ENCODE results near the gene GLRB.

GLRB gene

GRCh38 chr4:157075401-157075800 is 549 bp upstream of the GLRB start:
- H3K27ac ChIP-seq (ENCODE audit: low read depth, low read length) = no peak overlapping the region
- H3K4me1 ChIP-seq (ENCODE audit: control insufficient read depth, insufficient read depth, low read length, unreplicated experiment) = peaks cover 15% of the 10 kb centered on the region
- no peaks in the 10 kb centered on the region for H3K79me2 ChIP-seq (ENCODE audit: control insufficient read depth, insufficient read depth, low read length, unreplicated experiment)
- peak overlapping the region; percentile 89 for H3K4me3 ChIP-seq (ENCODE audit: low read depth, low read length)
- H2AFZ ChIP-seq (ENCODE audit: low read length, unreplicated experiment) = peak overlapping the region; percentile 98
- H3K27me3 ChIP-seq (ENCODE audit: insufficient read depth, low read length) = no peaks in the 10 kb centered on the region
- H3K36me3 ChIP-seq (ENCODE audit: insufficient read depth, low read length) = no peaks in the 10 kb centered on the region

GRCh38 chr4:157076578-157076947 is 613 bp downstream of the GLRB start:
- Histone ChIP-seq H3K27ac (ENCODE audit: low read depth, low read length) (no peak overlapping the region), H3K79me2 (ENCODE audit: control insufficient read depth, insufficient read depth, low read length, unreplicated experiment) (no peaks in the 10 kb centered on the region), H3K4me1 (ENCODE audit: control insufficient read depth, insufficient read depth, low read length, unreplicated experiment) (peaks cover 7% of the 10 kb centered on the region), H2AFZ (ENCODE audit: low read length, unreplicated experiment) (peak overlapping the region; percentile 98), H3K4me3 (ENCODE audit: low read depth, low read length) (peak overlapping the region; percentile 89), H3K36me3 (ENCODE audit: insufficient read depth, low read length) (0 out of 2 replicates have a peak, but pooled peaks cover 3% of the 10 kb centered on the region), H3K27me3 (ENCODE audit: insufficient read depth, low read length) (no peaks in the 10 kb centered on the region)

- Histone ChIP-seq H3K36me3 (ENCODE audit: insufficient read depth, low read length) (0 out of 2 replicates have a peak, but pooled peaks cover 3% of the 10 kb centered on the region), H3K4me1 (ENCODE audit: control insufficient read depth, insufficient read depth, low read length, unreplicated experiment) (no peaks in the 10 kb centered on the region), H3K79me2 (ENCODE audit: control insufficient read depth, insufficient read depth, low read length, unreplicated experiment) (no peaks in the 10 kb centered on the region), H3K27ac (ENCODE audit: low read depth, low read length) (no peak overlapping the region), H2AFZ (ENCODE audit: low read length, unreplicated experiment) (no peak overlapping the region), H3K27me3 (ENCODE audit: insufficient read depth, low read length) (no peaks in the 10 kb centered on the region), H3K4me3 (ENCODE audit: low read depth, low read length) (no peak overlapping the region)
These were observed 3.5 kb downstream of the GLRB start for GRCh38 chr4:157079441-157079840.

- no peaks in the 10 kb centered on the region for H3K27me3 ChIP-seq (ENCODE audit: insufficient read depth, low read length)
- H3K4me1 ChIP-seq (ENCODE audit: control insufficient read depth, insufficient read depth, low read length, unreplicated experiment) = no peaks in the 10 kb centered on the region
- no peak overlapping the region for H3K27ac ChIP-seq (ENCODE audit: low read depth, low read length)
- no peak overlapping the region for H2AFZ ChIP-seq (ENCODE audit: low read length, unreplicated experiment)
- H3K36me3 ChIP-seq (ENCODE audit: insufficient read depth, low read length) = 0 out of 2 replicates have a peak, but pooled peaks cover 3% of the 10 kb centered on the region
- no peak overlapping the region for H3K4me3 ChIP-seq (ENCODE audit: low read depth, low read length)
- H3K79me2 ChIP-seq (ENCODE audit: control insufficient read depth, insufficient read depth, low read length, unreplicated experiment) = no peaks in the 10 kb centered on the region
These were observed 4.7 kb downstream of the GLRB start for GRCh38 chr4:157080605-157081004.

- H3K4me1 ChIP-seq (ENCODE audit: control insufficient read depth, insufficient read depth, low read length, unreplicated experiment) = no peaks in the 10 kb centered on the region
- H3K79me2 ChIP-seq (ENCODE audit: control insufficient read depth, insufficient read depth, low read length, unreplicated experiment) = no peaks in the 10 kb centered on the region
- no peak overlapping the region for H3K4me3 ChIP-seq (ENCODE audit: low read depth, low read length)
- H3K27me3 ChIP-seq (ENCODE audit: insufficient read depth, low read length) = no peaks in the 10 kb centered on the region
- H2AFZ ChIP-seq (ENCODE audit: low read length, unreplicated experiment) = no peak overlapping the region
- no peak overlapping the region for H3K27ac ChIP-seq (ENCODE audit: low read depth, low read length)
- H3K36me3 ChIP-seq (ENCODE audit: insufficient read depth, low read length) = no peaks in the 10 kb centered on the region
These were observed 19.8 kb downstream of the GLRB start for GRCh38 chr4:157095716-157096115.

GRCh38 chr4:157096439-157096838 is 20.5 kb downstream of the GLRB start:
- no peak overlapping the region for H3K4me3 ChIP-seq (ENCODE audit: low read depth, low read length)

GRCh38 chr4:157099506-157099905 is 23.6 kb downstream of the GLRB start:
- H3K4me3 ChIP-seq (ENCODE audit: low read depth, low read length) = no peak overlapping the region
- H2AFZ ChIP-seq (ENCODE audit: low read length, unreplicated experiment) = no peak overlapping the region
- H3K36me3 ChIP-seq (ENCODE audit: insufficient read depth, low read length) = no peaks in the 10 kb centered on the region
- no peaks in the 10 kb centered on the region for H3K27me3 ChIP-seq (ENCODE audit: insufficient read depth, low read length)
- no peaks in the 10 kb centered on the region for H3K4me1 ChIP-seq (ENCODE audit: control insufficient read depth, insufficient read depth, low read length, unreplicated experiment)
- no peak overlapping the region for H3K27ac ChIP-seq (ENCODE audit: low read depth, low read length)
- H3K79me2 ChIP-seq (ENCODE audit: control insufficient read depth, insufficient read depth, low read length, unreplicated experiment) = no peaks in the 10 kb centered on the region

More at GRCh38 chr4:157096439-157096838, 20.5 kb downstream of the GLRB start:
- Histone ChIP-seq H2AFZ (ENCODE audit: low read length, unreplicated experiment) (no peak overlapping the region), H3K27ac (ENCODE audit: low read depth, low read length) (no peak overlapping the region), H3K4me1 (ENCODE audit: control insufficient read depth, insufficient read depth, low read length, unreplicated experiment) (no peaks in the 10 kb centered on the region), H3K36me3 (ENCODE audit: insufficient read depth, low read length) (no peaks in the 10 kb centered on the region), H3K27me3 (ENCODE audit: insufficient read depth, low read length) (no peaks in the 10 kb centered on the region), H3K79me2 (ENCODE audit: control insufficient read depth, insufficient read depth, low read length, unreplicated experiment) (no peaks in the 10 kb centered on the region)

- Histone ChIP-seq H3K79me2 (ENCODE audit: control insufficient read depth, insufficient read depth, low read length, unreplicated experiment) (no peaks in the 10 kb centered on the region), H3K27ac (ENCODE audit: low read depth, low read length) (no peak overlapping the region), H3K4me3 (ENCODE audit: low read depth, low read length) (no peak overlapping the region), H3K4me1 (ENCODE audit: control insufficient read depth, insufficient read depth, low read length, unreplicated experiment) (no peaks in the 10 kb centered on the region), H3K36me3 (ENCODE audit: insufficient read depth, low read length) (no peaks in the 10 kb centered on the region), H3K27me3 (ENCODE audit: insufficient read depth, low read length) (no peaks in the 10 kb centered on the region), H2AFZ (ENCODE audit: low read length, unreplicated experiment) (no peak overlapping the region)
These were observed 28.6 kb downstream of the GLRB start for GRCh38 chr4:157104541-157104940.

- peaks cover 17% of the 10 kb centered on the region for H3K4me1 ChIP-seq (ENCODE audit: control insufficient read depth, insufficient read depth, low read length, unreplicated experiment)
These were observed 38.7 kb downstream of the GLRB start for GRCh38 chr4:157114671-157115070.

GRCh38 chr4:157115613-157116335 is 39.8 kb downstream of the GLRB start:
- Histone ChIP-seq H2AFZ (ENCODE audit: low read length, unreplicated experiment) (peak overlapping the region; percentile 64), H3K27ac (ENCODE audit: low read depth, low read length) (peak overlapping the region; percentile 62), H3K27me3 (ENCODE audit: insufficient read depth, low read length) (no peaks in the 10 kb centered on the region), H3K4me1 (ENCODE audit: control insufficient read depth, insufficient read depth, low read length, unreplicated experiment) (peaks cover 17% of the 10 kb centered on the region), H3K79me2 (ENCODE audit: control insufficient read depth, insufficient read depth, low read length, unreplicated experiment) (no peaks in the 10 kb centered on the region), H3K36me3 (ENCODE audit: insufficient read depth, low read length) (no peaks in the 10 kb centered on the region), H3K4me3 (ENCODE audit: low read depth, low read length) (peak overlapping the region; percentile 31; the same call in 1 of the 2 replicates)

More at GRCh38 chr4:157114671-157115070, 38.7 kb downstream of the GLRB start:
- Histone ChIP-seq H3K27me3 (ENCODE audit: insufficient read depth, low read length) (no peaks in the 10 kb centered on the region), H3K4me3 (ENCODE audit: low read depth, low read length) (no peak overlapping the region), H3K79me2 (ENCODE audit: control insufficient read depth, insufficient read depth, low read length, unreplicated experiment) (no peaks in the 10 kb centered on the region), H2AFZ (ENCODE audit: low read length, unreplicated experiment) (no peak overlapping the region), H3K36me3 (ENCODE audit: insufficient read depth, low read length) (no peaks in the 10 kb centered on the region), H3K27ac (ENCODE audit: low read depth, low read length) (no peak overlapping the region)

- no peaks in the 10 kb centered on the region for H3K27me3 ChIP-seq (ENCODE audit: insufficient read depth, low read length)
- no peaks in the 10 kb centered on the region for H3K79me2 ChIP-seq (ENCODE audit: control insufficient read depth, insufficient read depth, low read length, unreplicated experiment)
- no peak overlapping the region for H3K27ac ChIP-seq (ENCODE audit: low read depth, low read length)
- H2AFZ ChIP-seq (ENCODE audit: low read length, unreplicated experiment) = no peak overlapping the region
- no peaks in the 10 kb centered on the region for H3K36me3 ChIP-seq (ENCODE audit: insufficient read depth, low read length)
- H3K4me1 ChIP-seq (ENCODE audit: control insufficient read depth, insufficient read depth, low read length, unreplicated experiment) = peaks cover 3% of the 10 kb centered on the region
- H3K4me3 ChIP-seq (ENCODE audit: low read depth, low read length) = no peak overlapping the region
These were observed 45.5 kb downstream of the GLRB start for GRCh38 chr4:157121401-157121800.

Data from ACC112 (cell line).